Vagina (tissue), 2 donors: ENCODE results near the gene MAGI3. TPM values are rescaled to one million over a fixed set of nuclear protein-coding genes. Genes with fewer than 3 reads are reported as not detected.

ENCODE experiments used
- DNase-seq, 2 donors: peaks; one replicate each; pipeline ENCODE4 v3.0.0-alpha.2; 2017; ENCODE audit errors: extremely low spot score in 2 of 2
- H3K27ac ChIP-seq: fragments of 200-600 bp; sonication (generic); one replicate; pipeline ENCODE4 v1.5.1; 2019
- H3K27me3 ChIP-seq: fragments of 200-600 bp; sonication (generic); one replicate; pipeline ENCODE4 v1.5.1; 2019
- H3K36me3 ChIP-seq, 2 donors: fragments of 200-600 bp; sonication (generic); one replicate each; pipeline ENCODE4 v1.5.1; 2017 to 2019
- H3K4me1 ChIP-seq: fragments of 200-600 bp; sonication (generic); one replicate; pipeline ENCODE4 v1.5.1; 2019
- H3K4me3 ChIP-seq, 2 donors: fragments of 200-600 bp; sonication (generic); 1 replicate in 1 of 2; 2 replicates in 1 of 2; pipeline ENCODE4 v1.5.1; 2016 to 2019
- H3K9me3 ChIP-seq: fragments of 200-600 bp; sonication (generic); one replicate; pipeline ENCODE4 v1.5.1; 2019
- CTCF ChIP-seq, 3 experiments: fragments of 450-650 bp in 2 of 3; fragments of 200-600 bp in 1 of 3; sonication (generic) in 1 of 3; IDR thresholded peaks; one replicate each; pipeline ENCODE4 v1.5.1; 2017 to 2019; ENCODE audit warnings: antibody characterized with exemption in 3 of 3, mild to moderate bottlenecking in 2 of 3, moderate library complexity in 2 of 3
- POLR2A ChIP-seq, 2 donors: fragments of 450-650 bp; IDR thresholded peaks; one replicate each; pipeline ENCODE4 v1.6.1; 2017; ENCODE audit warnings: antibody characterized with exemption in 2 of 2, mild to moderate bottlenecking in 2 of 2, moderate library complexity in 2 of 2
- POLR2AphosphoS5 ChIP-seq, 2 donors: sonication (generic); formaldehyde crosslinking; IDR thresholded peaks; one replicate each; pipeline ENCODE4 v1.9.0; 2017; ENCODE audit warnings: antibody characterized with exemption in 2 of 2, mild to moderate bottlenecking in 2 of 2, low read depth in 1 of 2; ENCODE audit not compliant: insufficient read depth in 1 of 2
- intact Hi-C: fragments of 100-400 bp; cut with DNase I; formaldehyde crosslinking; loops from one replicate; pipeline ENCODE4 v1.15.1; 2023
- total RNA-seq: library from RNA; depleted of rRNA; stranded (reverse); fragments of >200 nt; gene quantifications from one replicate; pipeline ENCODE4 v1.2.3, GENCODE V29; 2016

Gene MAGI3
- total RNA-seq, 1 donor from 2014 or later, result 18.4 TPM

GRCh38 chr1:113653741-113654140 lies 263.4 kb downstream of the MAGI3 start:
- no peak for TF ChIP-seq POLR2A (IDR thresholded peaks at IDR 0.05)
- no peak for TF ChIP-seq CTCF (IDR thresholded peaks at IDR 0.05)
- no peak for TF ChIP-seq POLR2AphosphoS5 (IDR thresholded peaks at IDR 0.05; ENCODE audit: insufficient read depth in 1 of 2, low read depth in 1 of 2)
- intact Hi-C loops, result no loop called here
- Histone ChIP-seq H3K36me3 (no peaks in the 10 kb centered on the region), H3K4me1 (no peaks in the 10 kb centered on the region), H3K9me3 (no peaks in the 10 kb centered on the region), H3K27me3 (no peaks in the 10 kb centered on the region), H3K4me3 (no peak overlapping the region), H3K27ac (no peak overlapping the region)
- no peak for DNase-seq

- Histone ChIP-seq H3K27me3 (no peaks in the 10 kb centered on the region), H3K4me3 (no peak overlapping the region), H3K9me3 (no peaks in the 10 kb centered on the region), H3K4me1 (no peaks in the 10 kb centered on the region), H3K36me3 (no peaks in the 10 kb centered on the region), H3K27ac (no peak overlapping the region)
- intact Hi-C loops, result no loop called here
- TF ChIP-seq POLR2A (IDR thresholded peaks at IDR 0.05), result no peak
- no peak for TF ChIP-seq CTCF (IDR thresholded peaks at IDR 0.05)
- TF ChIP-seq POLR2AphosphoS5 (IDR thresholded peaks at IDR 0.05; ENCODE audit: insufficient read depth in 1 of 2, low read depth in 1 of 2), result no peak
- DNase-seq, result no peak
These were observed 264.6 kb downstream of the MAGI3 start for GRCh38 chr1:113654883-113655282.

- no peaks in the 10 kb centered on the region for H3K4me1 ChIP-seq
- no peaks in the 10 kb centered on the region for H3K9me3 ChIP-seq
- no peak overlapping the region for H3K4me3 ChIP-seq
- H3K27me3 ChIP-seq, result no peaks in the 10 kb centered on the region
- intact Hi-C loops, result no loop called here
- no peaks in the 10 kb centered on the region for H3K36me3 ChIP-seq
- DNase-seq, result no peak
- no peak overlapping the region for H3K27ac ChIP-seq
- TF ChIP-seq POLR2AphosphoS5 (IDR thresholded peaks at IDR 0.05; ENCODE audit: insufficient read depth in 1 of 2, low read depth in 1 of 2), result no peak
- TF ChIP-seq POLR2A (IDR thresholded peaks at IDR 0.05), result no peak
These were observed 266.8 kb downstream of the MAGI3 start for GRCh38 chr1:113657126-113657525.

- no peaks in the 10 kb centered on the region for H3K27me3 ChIP-seq
- TF ChIP-seq POLR2A (IDR thresholded peaks at IDR 0.05) (no peak), POLR2AphosphoS5 (IDR thresholded peaks at IDR 0.05; ENCODE audit: insufficient read depth in 1 of 2, low read depth in 1 of 2) (no peak), CTCF (IDR thresholded peaks at IDR 0.05) (no peak)
- no peak overlapping the region for H3K27ac ChIP-seq
- H3K4me3 ChIP-seq, result no peak overlapping the region
- no peaks in the 10 kb centered on the region for H3K9me3 ChIP-seq
- DNase-seq, result no peak
- H3K36me3 ChIP-seq, result no peaks in the 10 kb centered on the region
- intact Hi-C loops, result no loop called here
- H3K4me1 ChIP-seq, result no peaks in the 10 kb centered on the region
These were observed 267.3 kb downstream of the MAGI3 start for GRCh38 chr1:113657556-113658063.

GRCh38 chr1:113659035-113659434 lies 268.7 kb downstream of the MAGI3 start:
- DNase-seq, result no peak
- no peak overlapping the region for H3K4me3 ChIP-seq
- H3K27ac ChIP-seq, result no peak overlapping the region
- H3K27me3 ChIP-seq, result no peaks in the 10 kb centered on the region
- H3K4me1 ChIP-seq, result no peaks in the 10 kb centered on the region
- H3K9me3 ChIP-seq, result no peaks in the 10 kb centered on the region
- intact Hi-C loops, result no loop called here
- TF ChIP-seq CTCF (IDR thresholded peaks at IDR 0.05) (no peak), POLR2A (IDR thresholded peaks at IDR 0.05) (no peak), POLR2AphosphoS5 (IDR thresholded peaks at IDR 0.05; ENCODE audit: insufficient read depth in 1 of 2, low read depth in 1 of 2) (no peak)
- no peaks in the 10 kb centered on the region for H3K36me3 ChIP-seq
